ENCODE data around the gene LRBA. TPM values are rescaled to one million over a fixed set of nuclear protein-coding genes. Genes with fewer than 3 reads are reported as not detected.

The LRBA gene
- polyA plus RNA-seq, 1 of the 3 experiments (the other 2 are of a cell fraction): 11.4 TPM

DNA sequence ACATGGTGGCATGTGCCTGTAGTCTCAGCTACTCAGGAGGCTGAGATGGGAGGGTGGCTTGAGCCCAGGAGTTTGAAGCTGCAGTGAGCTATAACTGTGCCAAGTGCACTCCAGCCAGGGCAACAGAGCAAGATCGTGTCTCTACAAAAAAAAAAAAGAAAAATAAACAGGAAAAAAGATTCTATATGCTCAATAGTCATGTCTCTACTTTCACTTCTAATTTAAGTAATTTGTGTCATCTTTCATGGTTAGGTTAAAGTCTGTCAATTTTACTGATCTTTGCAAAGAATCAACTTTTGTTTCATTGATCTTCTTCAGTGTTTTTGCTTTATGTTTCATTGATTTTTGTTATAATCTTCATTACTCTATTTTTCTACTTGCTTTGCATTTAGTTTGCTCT lies 539.3 kb downstream of the LRBA start (continued):
- TF ChIP-seq POLR2AphosphoS5 (IDR thresholded peaks at IDR 0.05; ENCODE audit: low read depth, low read length) (no peak), JUND (IDR thresholded peaks at IDR 0.05) (no peak), MEF2A (IDR thresholded peaks at IDR 0.05; ENCODE audit: borderline replicate concordance, low read depth) (no peak)

DNA sequence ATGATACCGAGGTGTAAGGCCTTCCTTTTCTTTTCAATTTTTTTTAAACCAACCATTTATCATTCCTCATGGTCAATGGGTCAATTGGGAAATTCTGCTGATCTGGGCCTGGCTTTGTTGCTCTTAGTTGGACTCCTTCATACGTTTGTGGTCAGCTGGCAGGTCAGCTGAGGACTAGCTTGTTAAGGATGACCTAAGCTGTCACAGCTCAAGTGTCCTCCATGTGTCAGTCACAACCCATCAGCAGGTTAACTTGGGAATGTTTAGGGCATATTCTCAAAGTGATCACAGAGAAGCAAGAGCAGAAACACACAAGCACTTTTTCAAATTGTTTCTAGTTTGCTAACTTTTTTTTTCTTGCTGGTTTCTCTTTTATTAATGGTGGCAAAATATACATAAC lies 550.6 kb downstream of the LRBA start:
- Histone ChIP-seq H4K20me1 (ENCODE audit: insufficient read depth) (no peaks in the 10 kb centered on the region), H3K4me2 (no peak overlapping the region), H3K9ac (no peak overlapping the region), H3K36me3 (replicated peaks in 1 of 2; ENCODE audit: control insufficient read depth in 1 of 2, insufficient read depth in 2 of 2, low read length in 1 of 2) (peaks cover 2 to 5% of the 10 kb centered on the region in 2 experiments), H3K9me3 (no peaks in the 10 kb centered on the region), H3K27ac (ENCODE audit: low read depth in 2 of 2, low read length in 1 of 2) (no peak overlapping the region), H3K4me1 (ENCODE audit: control insufficient read depth in 1 of 2, insufficient read depth in 2 of 2, low read depth in 1 of 2, low read length in 1 of 2) (no peaks in the 10 kb centered on the region), H2AFZ (ENCODE audit: low read depth) (no peak overlapping the region), H3F3A (replicated peaks; ENCODE audit: insufficient read depth) (no peaks in the 10 kb centered on the region), H3K9me2 (0 out of 2 replicates have a peak, but pooled peaks cover 3% of the 10 kb centered on the region), H3K27me3 (ENCODE audit: insufficient read depth) (no peaks in the 10 kb centered on the region), H3K4me3 (ENCODE audit: low read depth in 2 of 2, low read length in 1 of 2) (no peak overlapping the region), H3K79me2 (ENCODE audit: insufficient read depth) (no peaks in the 10 kb centered on the region)
- ChIA-PET POLR2A (no interaction called here), CTCF (no interaction called here)
- TF ChIP-seq RFX5 (IDR thresholded peaks at IDR 0.05; ENCODE audit: low read length): no peak
- TF ChIP-seq, protein P1, sequence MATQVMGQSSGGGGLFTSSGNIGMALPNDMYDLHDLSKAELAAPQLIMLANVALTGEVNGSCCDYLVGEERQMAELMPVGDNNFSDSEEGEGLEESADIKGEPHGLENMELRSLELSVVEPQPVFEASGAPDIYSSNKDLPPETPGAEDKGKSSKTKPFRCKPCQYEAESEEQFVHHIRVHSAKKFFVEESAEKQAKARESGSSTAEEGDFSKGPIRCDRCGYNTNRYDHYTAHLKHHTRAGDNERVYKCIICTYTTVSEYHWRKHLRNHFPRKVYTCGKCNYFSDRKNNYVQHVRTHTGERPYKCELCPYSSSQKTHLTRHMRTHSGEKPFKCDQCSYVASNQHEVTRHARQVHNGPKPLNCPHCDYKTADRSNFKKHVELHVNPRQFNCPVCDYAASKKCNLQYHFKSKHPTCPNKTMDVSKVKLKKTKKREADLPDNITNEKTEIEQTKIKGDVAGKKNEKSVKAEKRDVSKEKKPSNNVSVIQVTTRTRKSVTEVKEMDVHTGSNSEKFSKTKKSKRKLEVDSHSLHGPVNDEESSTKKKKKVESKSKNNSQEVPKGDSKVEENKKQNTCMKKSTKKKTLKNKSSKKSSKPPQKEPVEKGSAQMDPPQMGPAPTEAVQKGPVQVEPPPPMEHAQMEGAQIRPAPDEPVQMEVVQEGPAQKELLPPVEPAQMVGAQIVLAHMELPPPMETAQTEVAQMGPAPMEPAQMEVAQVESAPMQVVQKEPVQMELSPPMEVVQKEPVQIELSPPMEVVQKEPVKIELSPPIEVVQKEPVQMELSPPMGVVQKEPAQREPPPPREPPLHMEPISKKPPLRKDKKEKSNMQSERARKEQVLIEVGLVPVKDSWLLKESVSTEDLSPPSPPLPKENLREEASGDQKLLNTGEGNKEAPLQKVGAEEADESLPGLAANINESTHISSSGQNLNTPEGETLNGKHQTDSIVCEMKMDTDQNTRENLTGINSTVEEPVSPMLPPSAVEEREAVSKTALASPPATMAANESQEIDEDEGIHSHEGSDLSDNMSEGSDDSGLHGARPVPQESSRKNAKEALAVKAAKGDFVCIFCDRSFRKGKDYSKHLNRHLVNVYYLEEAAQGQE (IDR thresholded peaks at IDR 0.05; ENCODE audit: low read depth, low read length): no peak
- TF ChIP-seq NFIC (IDR thresholded peaks at IDR 0.05; ENCODE audit: borderline replicate concordance): no peak
- TF ChIP-seq CHD2 (IDR thresholded peaks at IDR 0.05; ENCODE audit: low read length, partially characterized antibody): no peak
- no peak for TF ChIP-seq SIN3A (IDR thresholded peaks at IDR 0.05; ENCODE audit: borderline replicate concordance, low read depth, low read length)
- TF ChIP-seq, protein P2, sequence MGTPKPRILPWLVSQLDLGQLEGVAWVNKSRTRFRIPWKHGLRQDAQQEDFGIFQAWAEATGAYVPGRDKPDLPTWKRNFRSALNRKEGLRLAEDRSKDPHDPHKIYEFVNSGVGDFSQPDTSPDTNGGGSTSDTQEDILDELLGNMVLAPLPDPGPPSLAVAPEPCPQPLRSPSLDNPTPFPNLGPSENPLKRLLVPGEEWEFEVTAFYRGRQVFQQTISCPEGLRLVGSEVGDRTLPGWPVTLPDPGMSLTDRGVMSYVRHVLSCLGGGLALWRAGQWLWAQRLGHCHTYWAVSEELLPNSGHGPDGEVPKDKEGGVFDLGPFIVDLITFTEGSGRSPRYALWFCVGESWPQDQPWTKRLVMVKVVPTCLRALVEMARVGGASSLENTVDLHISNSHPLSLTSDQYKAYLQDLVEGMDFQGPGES (IDR thresholded peaks at IDR 0.05; ENCODE audit: low read depth, low read length): no peak
- DNase-seq: no peak
- WGBS (ENCODE audit: low lambda C conversion rate): 94% methylated on average over 2 of the region's 2 CpGs

DNA sequence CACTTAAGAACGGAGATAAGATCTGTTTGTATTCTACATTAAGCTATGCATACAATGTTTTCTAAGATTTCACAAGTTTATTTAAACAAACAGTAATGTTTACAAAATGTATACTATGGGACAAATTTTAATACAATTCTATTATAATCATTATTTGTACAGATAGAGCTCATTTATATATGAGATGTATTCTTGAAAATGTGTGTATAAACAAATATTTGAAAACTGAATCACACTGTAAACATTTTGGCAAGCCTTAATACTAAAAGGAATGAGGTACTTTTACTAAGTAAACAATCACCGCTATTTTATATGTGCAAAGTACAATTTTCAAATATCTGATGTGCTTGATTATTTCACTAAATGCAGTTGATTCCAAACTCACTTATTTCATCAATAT lies 552.3 kb downstream of the LRBA start:
- Histone ChIP-seq H3K36me3 (replicated peaks in 1 of 2; ENCODE audit: control insufficient read depth in 1 of 2, insufficient read depth in 2 of 2, low read length in 1 of 2) (peaks cover 2 to 5% of the 10 kb centered on the region in 2 experiments), H3K4me1 (ENCODE audit: control insufficient read depth in 1 of 2, insufficient read depth in 2 of 2, low read depth in 1 of 2, low read length in 1 of 2) (no peaks in the 10 kb centered on the region; a peak in 1 of 4 replicates), H2AFZ (ENCODE audit: low read depth) (no peak overlapping the region), H3K79me2 (ENCODE audit: insufficient read depth) (no peaks in the 10 kb centered on the region), H3F3A (replicated peaks; ENCODE audit: insufficient read depth) (peaks cover 2% of the 10 kb centered on the region), H3K4me3 (ENCODE audit: low read depth in 2 of 2, low read length in 1 of 2) (no peak overlapping the region), H4K20me1 (ENCODE audit: insufficient read depth) (no peaks in the 10 kb centered on the region), H3K4me2 (no peak overlapping the region), H3K27me3 (ENCODE audit: insufficient read depth) (no peaks in the 10 kb centered on the region), H3K27ac (ENCODE audit: low read depth in 2 of 2, low read length in 1 of 2) (no peak overlapping the region), H3K9me3 (no peaks in the 10 kb centered on the region), H3K9me2 (0 out of 2 replicates have a peak, but pooled peaks cover 3% of the 10 kb centered on the region), H3K9ac (no peak overlapping the region)
- no peak for DNase-seq
- 78% methylated on average over 2 of the region's 2 CpGs for WGBS (ENCODE audit: low lambda C conversion rate)
- POLR2A ChIA-PET: no interaction called here
- CTCF ChIA-PET: interaction anchor here (0.9 kb wide), 1 partner anchor 13 kb away, joined by 4 read pairs; no protein-coding TSS in a partner anchor
- TF ChIP-seq GATA2 (CRISPR knock-in tag; IDR thresholded peaks at IDR 0.05): no peak
- no peak for TF ChIP-seq JUND (IDR thresholded peaks at IDR 0.05)
- TF ChIP-seq MEF2A (IDR thresholded peaks at IDR 0.05; ENCODE audit: borderline replicate concordance, low read depth): no peak
- TF ChIP-seq, protein P3, sequence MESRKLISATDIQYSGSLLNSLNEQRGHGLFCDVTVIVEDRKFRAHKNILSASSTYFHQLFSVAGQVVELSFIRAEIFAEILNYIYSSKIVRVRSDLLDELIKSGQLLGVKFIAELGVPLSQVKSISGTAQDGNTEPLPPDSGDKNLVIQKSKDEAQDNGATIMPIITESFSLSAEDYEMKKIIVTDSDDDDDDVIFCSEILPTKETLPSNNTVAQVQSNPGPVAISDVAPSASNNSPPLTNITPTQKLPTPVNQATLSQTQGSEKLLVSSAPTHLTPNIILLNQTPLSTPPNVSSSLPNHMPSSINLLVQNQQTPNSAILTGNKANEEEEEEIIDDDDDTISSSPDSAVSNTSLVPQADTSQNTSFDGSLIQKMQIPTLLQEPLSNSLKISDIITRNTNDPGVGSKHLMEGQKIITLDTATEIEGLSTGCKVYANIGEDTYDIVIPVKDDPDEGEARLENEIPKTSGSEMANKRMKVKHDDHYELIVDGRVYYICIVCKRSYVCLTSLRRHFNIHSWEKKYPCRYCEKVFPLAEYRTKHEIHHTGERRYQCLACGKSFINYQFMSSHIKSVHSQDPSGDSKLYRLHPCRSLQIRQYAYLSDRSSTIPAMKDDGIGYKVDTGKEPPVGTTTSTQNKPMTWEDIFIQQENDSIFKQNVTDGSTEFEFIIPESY (IDR thresholded peaks at IDR 0.05; ENCODE audit: borderline replicate concordance, low read depth): no peak
- no peak for TF ChIP-seq POLR2AphosphoS5 (IDR thresholded peaks at IDR 0.05; ENCODE audit: low read depth, low read length)
- TF ChIP-seq NFIC (IDR thresholded peaks at IDR 0.05; ENCODE audit: borderline replicate concordance): no peak
- TF ChIP-seq RFX5 (IDR thresholded peaks at IDR 0.05; ENCODE audit: low read length): no peak
- TF ChIP-seq, protein P1 (IDR thresholded peaks at IDR 0.05; ENCODE audit: low read depth, low read length): no peak
- TF ChIP-seq, protein P4, sequence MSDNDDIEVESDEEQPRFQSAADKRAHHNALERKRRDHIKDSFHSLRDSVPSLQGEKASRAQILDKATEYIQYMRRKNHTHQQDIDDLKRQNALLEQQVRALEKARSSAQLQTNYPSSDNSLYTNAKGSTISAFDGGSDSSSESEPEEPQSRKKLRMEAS (IDR thresholded peaks at IDR 0.05; ENCODE audit: low read depth): no peak
- no peak for TF ChIP-seq TEAD4 (IDR thresholded peaks at IDR 0.05; ENCODE audit: borderline replicate concordance, insufficient read depth)

Measured in SK-N-SH (cell line).